ENCODE data around the gene HSPA9. TPM values are rescaled to one million over a fixed set of nuclear protein-coding genes. Genes with fewer than 3 reads are reported as not detected.

HSPA9 gene
- total RNA-seq, 1 donor from 2014 or later, result 170 TPM

GRCh38 chr5:138595180-138595795 is 20.1 kb upstream of the HSPA9 start:
- no peak for DNase-seq (ENCODE audit: low spot score)

DNA sequence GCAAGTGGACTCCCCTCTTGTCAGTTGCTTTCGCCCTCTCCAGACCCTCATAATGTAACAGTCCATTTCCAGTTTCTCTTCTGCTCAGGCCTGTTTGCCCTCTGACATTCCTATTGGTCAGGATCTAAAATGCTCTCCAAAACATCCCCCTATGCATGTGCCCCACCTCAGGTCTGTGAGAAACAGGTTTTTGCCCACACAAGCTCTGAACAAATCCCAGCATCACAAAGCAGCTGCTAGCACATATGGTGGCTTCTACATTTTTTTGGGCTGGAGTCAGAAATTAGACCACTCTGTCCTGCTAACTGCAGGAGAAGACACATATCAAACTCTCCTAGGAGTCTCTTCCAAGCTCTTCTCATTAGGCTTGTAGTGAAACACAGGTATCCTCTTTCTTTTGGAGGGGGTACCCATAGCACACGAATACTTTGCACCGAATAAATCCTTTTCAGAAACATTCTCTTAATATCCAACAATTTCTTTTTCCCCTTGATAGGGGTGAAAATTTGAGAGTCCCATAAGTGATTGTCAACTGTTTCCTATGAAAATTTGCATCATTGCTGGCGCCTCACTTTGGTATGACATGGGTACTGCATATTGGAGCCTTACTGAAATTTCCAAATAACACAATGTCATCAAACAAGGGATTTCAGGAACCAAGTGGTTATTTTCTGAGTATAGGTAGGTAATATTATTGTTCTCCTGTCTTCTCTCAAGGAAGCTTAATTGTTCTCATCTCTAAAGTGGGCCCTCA is 19.3 kb upstream of the HSPA9 start:
- no peak for DNase-seq (ENCODE audit: low spot score)

DNA sequence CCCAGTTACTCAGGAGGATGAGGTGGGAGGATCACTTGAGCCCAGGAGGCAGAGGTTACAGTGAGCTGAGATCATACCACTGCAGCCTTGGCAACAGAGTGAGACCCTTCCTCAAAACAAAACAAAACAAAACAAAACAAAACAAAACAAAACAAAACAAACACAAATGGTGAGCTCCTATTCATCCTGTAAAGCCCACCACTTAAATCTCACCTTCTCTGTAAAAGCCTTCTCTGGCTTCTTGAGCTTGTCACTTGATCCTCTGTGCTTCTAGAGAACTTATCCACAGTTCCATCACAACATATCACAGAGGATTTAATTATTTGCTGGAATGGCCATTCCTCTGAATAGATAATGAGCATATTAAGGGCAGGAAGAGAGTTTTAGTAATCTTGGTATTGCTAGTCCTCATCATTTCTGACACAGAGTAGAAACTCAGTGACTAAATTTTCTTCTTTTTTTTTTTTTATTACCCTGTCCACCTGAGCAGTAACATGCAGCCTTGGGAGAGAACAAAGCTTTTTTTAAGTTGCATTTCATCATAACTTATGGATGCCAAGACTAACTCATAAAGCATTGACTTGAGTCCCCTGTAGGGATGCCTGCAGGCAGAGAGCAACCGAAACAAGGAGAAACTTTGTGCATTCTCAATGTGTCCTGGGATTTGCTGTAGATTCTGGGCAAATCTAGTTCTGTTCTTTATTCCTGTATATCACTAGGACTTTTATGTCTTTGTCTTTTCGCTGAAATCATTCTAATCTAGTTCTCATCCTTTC is 13.0 kb upstream of the HSPA9 start:
- no peak for DNase-seq (ENCODE audit: low spot score)

- DNase-seq (ENCODE audit: low spot score), result no peak
Observed at GRCh38 chr5:138585157-138585556, 10.0 kb upstream of the HSPA9 start.

DNA sequence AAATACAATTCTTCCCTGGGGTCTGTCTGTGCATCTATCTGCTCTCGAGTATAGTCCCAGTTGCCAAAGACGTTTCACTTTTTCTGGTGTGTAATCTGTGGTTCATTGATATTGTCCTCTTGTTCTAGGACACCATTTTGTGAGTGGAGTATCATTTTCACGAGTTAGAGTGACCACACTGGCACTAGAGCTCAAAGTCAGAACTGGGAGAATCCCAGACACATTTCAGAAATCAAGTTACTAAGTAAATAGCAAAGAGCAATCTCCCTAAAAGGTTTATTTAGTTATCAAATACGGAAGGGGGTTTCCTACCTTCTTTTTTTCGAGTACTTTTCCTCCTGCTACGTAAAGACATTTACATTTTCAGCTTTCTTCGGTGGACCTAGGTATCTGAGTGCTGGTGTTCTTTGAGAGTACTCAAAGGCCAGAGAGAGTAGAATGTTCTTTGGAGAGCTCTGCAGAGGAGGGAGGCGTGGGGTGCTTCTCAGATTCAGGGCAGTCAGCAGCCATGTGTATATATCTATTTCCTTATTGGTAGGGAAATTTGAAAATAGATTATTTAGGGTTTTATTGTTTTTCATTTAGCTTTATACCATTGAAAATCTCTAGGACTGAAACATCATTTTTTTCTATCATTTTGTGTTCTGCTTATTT is 8.9 kb upstream of the HSPA9 start:
- DNase-seq (ENCODE audit: low spot score), result no peak

DNA sequence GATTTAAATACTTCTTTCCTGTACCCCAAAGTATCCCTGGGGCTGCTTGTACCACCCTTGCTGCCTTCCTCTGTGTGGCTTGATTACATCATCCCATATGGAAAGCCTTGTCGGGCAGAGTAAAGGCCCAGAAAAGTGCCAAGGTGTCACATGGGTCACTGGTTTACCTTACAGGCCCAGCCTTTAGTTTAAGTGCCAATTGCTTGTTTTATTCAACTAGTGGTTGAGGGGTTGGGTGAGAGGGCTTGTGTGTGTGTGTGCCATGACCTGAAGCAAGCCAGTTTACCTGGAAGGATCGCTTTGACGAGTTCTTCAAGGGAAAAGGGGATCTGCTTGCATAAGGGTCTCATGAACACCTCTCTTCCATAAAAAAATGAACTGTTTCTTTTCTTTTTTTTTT is 7.8 kb upstream of the HSPA9 start:
- DNase-seq (ENCODE audit: low spot score), result no peak

DNA sequence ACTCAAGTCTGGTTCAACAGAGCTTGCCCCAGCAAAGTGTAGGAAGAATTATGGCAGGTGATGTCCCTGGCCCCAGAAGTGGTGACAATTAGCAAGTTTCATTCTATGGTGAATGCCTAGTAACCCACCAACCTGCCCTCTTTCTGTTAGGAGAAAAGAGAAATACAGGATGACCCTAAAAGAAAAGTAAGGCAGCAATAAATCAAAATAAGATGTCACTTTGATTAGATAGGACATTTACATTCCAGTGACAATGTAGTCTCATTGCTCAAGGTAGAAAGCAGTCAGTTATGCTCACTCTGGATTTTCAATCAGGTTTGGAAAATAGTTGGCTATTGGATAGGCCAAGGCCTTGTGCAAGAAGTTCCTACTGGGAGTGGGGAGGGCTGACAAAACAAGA is 5.6 kb upstream of the HSPA9 start:
- no peak for DNase-seq (ENCODE audit: low spot score)

- DNase-seq (ENCODE audit: low spot score), result no peak
Observed at GRCh38 chr5:138580001-138580400, 4.8 kb upstream of the HSPA9 start.

GRCh38 chr5:138579517-138579863 is 4.3 kb upstream of the HSPA9 start:
- DNase-seq (ENCODE audit: low spot score), result no peak

GRCh38 chr5:138577452-138577851 is 2.3 kb upstream of the HSPA9 start:
- DNase-seq (ENCODE audit: low spot score), result no peak

DNA sequence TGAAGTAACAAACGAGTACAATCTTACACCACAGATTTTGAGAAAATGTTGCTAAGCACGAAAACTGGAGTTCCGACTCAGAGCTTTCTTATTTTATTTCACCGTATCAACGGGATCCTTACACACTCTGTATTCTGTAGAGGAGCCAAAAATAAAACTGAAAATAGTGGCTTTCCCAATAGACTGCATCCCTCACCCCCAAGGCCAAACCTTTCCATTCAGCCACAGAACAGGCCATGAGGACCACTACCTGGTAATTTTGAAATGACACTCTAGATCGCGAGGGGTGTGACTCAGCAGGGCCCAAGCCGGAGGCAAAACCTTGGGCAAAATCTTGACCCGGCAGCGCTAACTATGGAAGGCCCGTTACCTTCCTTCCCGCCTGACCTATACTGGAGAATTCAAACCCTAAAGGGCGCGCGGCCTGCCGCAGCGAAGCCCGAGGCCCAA is 432 bp downstream of the HSPA9 start:
- no peak for DNase-seq (ENCODE audit: low spot score)

DNA sequence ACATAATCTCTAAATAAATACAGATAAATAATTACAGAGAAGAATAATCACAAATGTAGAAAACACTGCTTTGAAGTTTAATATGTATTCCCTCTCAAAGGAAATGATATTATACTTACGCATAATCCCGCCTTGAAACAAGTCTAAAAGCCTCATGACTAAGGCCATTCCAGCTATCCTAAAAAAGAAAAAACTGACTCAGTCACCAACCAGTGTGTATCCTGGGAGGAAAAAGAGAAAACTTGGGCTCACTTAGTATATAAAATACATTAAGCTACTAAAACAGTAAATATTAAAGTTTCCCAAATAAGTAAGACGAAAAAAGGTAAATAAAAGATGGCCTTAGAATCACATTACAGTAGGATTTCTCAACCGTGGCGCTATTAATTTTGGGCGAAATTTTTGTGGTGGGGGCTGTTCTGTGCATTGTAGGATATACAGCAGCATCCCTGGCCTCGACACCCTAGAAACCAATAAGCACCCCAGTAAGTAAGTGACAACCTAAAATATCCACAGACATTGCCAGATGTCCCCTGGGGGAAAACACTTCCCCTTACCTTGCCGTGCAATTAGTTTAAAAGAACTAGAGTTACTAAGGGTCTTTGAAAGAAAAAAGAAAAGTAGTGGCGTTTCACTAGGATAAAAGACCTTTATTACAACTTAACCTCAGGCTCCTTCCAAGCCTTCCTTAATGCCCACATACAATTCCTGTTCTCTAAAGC is 1.1 kb downstream of the HSPA9 start:
- DNase-seq (ENCODE audit: low spot score), result no peak

DNA sequence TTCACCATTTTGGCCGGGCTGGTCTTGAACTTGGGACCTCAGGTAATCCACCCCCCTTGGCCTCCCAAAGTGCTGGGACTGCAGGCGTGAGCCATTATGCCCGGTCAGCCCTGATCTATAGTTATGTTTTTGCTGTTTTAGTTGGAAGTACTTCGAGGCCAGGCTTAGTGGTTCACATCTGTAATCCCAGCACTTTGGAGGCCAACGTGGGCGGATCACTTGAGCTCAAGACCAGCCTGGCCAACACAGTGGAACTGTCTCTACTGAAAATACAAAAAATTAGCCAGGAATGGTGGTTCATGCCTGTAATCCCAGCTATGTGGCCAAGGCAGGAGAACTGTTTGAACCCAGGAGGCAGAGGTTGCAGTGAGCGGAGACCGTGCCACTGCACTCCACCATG is 2.0 kb downstream of the HSPA9 start:
- DNase-seq (ENCODE audit: low spot score), result no peak

DNA sequence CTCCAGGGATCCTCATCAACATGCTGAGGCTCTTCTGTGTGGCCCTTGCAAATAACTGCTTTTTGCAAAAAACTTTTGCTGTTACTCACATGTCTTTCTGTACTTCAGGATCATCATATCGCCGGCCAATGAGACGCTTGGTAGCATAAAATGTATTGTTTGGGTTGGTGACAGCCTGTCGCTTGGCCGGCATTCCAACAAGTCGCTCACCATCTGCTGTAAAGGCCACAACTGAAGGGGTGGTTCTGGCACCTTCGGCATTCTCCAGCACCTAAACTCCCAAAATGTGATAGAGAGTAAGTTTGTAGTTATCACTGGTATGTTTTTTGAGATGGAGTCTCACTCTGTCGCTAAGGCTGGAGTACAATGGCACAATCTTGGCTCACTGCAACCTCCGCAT is 4.3 kb downstream of the HSPA9 start:
- DNase-seq (ENCODE audit: low spot score), result no peak

DNA sequence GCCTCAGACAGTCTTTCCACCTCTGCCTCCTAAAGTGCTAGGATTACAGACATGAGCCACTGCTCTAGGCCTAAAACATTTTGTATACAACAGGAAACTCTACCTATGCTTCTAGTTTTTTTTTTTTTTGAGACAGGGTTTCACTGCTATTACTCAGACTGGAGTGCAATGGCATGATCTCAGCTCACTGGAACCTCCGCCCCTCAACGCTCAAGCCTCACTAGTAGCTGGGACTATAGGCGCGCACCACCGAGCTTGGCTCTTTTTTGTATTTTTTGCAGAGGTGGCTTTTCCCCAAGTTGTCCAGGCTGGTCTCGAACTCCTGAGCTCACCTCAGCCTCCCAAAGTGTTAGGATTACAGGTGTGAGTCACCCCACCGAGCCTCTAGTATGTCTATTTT is 5.4 kb downstream of the HSPA9 start:
- no peak for DNase-seq (ENCODE audit: low spot score)

- DNase-seq (ENCODE audit: low spot score), result no peak
Observed at GRCh38 chr5:138568061-138568824, 7.0 kb downstream of the HSPA9 start.

DNA sequence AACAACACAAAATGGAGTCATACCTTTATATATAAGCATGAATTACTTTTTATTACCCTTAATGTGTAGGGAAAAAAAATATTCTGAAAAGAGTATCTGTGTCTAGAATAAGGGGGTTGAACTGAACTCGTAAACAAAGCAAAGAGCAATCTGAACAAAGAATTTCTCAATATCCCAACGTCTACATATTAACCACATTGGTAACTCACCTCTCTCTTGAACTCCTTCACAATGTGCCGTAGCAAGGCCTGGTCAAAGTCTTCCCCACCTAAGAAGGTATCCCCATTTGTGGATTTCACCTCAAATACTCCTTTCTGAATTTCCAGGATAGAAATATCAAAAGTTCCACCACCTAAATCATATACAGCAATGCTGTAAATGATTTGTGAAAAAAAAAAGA is 8.4 kb downstream of the HSPA9 start:
- no peak for DNase-seq (ENCODE audit: low spot score)

DNA sequence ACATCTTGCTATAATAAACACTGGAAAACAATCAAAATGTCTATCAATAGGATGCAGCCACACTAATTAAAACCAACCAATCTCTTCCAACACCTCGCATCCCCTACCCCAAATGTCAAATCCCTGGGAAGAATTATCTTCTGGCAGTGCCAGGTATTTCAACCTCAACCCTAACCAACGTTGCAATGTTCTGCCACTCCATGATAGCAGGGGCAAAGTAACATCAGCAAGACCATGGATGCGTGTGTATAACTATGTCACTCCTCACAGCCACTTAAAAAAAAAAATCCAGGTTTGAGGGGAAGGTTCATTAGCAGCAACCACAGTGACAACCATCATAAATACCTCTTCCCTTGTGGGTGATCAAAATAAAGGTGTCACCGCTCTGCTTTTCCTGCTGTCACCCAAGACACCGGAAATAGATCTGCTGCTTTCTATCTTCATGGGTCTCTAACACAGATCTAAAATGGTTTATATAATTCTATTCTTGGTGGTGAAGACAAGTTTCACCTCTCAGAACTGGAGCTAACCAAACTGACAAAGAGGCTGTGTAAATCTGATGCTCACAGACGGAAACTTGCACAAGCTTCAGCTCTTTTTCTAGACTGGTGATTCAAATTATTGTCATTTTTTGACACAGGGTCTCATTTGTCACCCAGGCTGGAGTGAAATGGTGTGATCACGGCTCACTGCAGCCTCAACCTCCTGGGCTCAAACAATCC is 9.9 kb downstream of the HSPA9 start:
- no peak for DNase-seq (ENCODE audit: low spot score)

DNA sequence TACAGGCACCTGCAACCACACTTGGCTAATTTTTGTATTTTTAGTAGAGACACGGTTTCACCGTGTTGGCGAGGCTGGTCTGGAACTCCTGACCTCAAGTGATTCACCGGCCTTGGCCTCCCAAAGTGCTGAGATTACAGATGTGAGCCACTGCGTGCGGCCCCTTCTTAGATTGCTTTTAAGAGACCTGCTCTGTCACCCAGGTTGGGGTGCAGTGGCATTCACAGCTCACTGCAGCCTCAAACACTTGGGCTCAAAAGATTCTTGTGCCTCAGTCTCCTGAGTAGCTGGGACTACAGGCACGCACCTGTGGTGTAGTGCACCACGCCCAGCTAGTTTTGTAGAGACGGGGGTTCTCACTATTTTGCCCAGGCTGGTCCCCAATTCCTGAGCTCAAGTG is 11.0 kb downstream of the HSPA9 start:
- DNase-seq (ENCODE audit: low spot score), result no peak

GRCh38 chr5:138563340-138564118 is 11.7 kb downstream of the HSPA9 start:
- no peak for DNase-seq (ENCODE audit: low spot score)

Measured in mucosa of gallbladder (tissue), 1 donor.